Measurements from ENCODE around the gene ZCCHC4. TPM values are rescaled to one million over a fixed set of nuclear protein-coding genes. Genes with fewer than 3 reads are reported as not detected.
A peak's percentile ranks its signal among the peaks of the same experiment; 100 is the strongest.
"Not testable (repeated sequence)": the region's sequence is repeated elsewhere in the genome, so short reads cannot be mapped to it uniquely, and the experiment has no call there.

Gene ZCCHC4
- total and polyA plus RNA-seq, 9 donors = 5.7 to 17.0 (median 9.5) TPM

DNA sequence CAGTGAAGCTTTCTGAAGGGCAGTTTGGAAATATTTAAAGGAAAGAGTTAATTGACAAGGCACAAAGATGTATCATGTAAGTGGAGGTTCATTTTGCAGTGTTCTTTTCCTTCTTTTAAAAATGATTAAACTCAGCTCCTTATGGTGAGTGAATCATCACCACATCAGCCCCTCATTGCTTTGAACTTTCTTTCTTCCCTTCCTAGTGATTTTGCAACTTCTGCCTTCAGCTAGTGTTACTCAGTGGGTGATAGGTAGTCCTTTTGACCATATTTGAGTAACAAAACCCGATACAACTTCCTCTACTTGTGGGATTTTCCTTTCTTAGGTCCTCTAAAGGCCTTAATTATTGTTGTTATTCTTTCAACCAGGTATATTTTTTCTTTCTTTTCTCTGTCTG, 8.2 kb downstream of the ZCCHC4 start:
- Histone ChIP-seq H3K27me3 (no peaks in the 10 kb centered on the region), H3K27ac (no peak overlapping the region), H3K4me1 (ENCODE audit: insufficient read depth) (no peaks in the 10 kb centered on the region), H3K4me3 (no peak overlapping the region), H3K36me3 (no peaks in the 10 kb centered on the region), H3K9me3 (no peaks in the 10 kb centered on the region)
- WGBS, 3 donors = 80 to 85% (median 84%) methylated on average over 1 of the region's 1 CpG
- DNase-seq = no peak
- intact Hi-C loops (cut with DNase I) = no loop called here
- no peak for TF ChIP-seq EP300 (IDR thresholded peaks at IDR 0.05)
- TF ChIP-seq POLR2A (IDR thresholded peaks at IDR 0.05) = no peak
- TF ChIP-seq, protein P1, sequence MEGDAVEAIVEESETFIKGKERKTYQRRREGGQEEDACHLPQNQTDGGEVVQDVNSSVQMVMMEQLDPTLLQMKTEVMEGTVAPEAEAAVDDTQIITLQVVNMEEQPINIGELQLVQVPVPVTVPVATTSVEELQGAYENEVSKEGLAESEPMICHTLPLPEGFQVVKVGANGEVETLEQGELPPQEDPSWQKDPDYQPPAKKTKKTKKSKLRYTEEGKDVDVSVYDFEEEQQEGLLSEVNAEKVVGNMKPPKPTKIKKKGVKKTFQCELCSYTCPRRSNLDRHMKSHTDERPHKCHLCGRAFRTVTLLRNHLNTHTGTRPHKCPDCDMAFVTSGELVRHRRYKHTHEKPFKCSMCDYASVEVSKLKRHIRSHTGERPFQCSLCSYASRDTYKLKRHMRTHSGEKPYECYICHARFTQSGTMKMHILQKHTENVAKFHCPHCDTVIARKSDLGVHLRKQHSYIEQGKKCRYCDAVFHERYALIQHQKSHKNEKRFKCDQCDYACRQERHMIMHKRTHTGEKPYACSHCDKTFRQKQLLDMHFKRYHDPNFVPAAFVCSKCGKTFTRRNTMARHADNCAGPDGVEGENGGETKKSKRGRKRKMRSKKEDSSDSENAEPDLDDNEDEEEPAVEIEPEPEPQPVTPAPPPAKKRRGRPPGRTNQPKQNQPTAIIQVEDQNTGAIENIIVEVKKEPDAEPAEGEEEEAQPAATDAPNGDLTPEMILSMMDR (IDR thresholded peaks at IDR 0.05) = no peak

DNA sequence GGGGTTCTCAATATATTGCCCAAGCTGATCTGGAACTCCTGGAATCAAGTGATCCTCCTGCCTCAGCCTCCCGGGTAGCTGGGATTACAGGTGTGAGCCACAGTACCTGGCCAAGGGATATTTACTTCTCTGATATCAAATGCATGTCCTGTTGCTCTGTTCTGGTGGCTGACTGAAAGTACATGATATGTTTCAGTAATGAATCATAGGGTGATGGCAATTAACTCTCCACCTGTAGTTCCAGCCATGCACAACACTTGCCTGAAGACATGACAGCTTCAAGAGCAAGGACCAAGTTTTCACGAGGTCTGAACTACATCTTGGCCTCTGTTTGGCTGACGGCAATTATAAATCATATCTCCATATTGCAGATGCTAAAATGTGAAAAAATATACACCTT, 9.1 kb downstream of the ZCCHC4 start:
- intact Hi-C loops (cut with DNase I) = no loop called here
- Histone ChIP-seq H3K27me3 (no peaks in the 10 kb centered on the region), H3K27ac (no peak overlapping the region), H3K4me1 (ENCODE audit: insufficient read depth) (no peaks in the 10 kb centered on the region), H3K9me3 (no peaks in the 10 kb centered on the region), H3K4me3 (no peak overlapping the region), H3K36me3 (no peaks in the 10 kb centered on the region)
- TF ChIP-seq, protein P1 (IDR thresholded peaks at IDR 0.05) = no peak
- TF ChIP-seq EP300 (IDR thresholded peaks at IDR 0.05) (no peak), POLR2A (IDR thresholded peaks at IDR 0.05) (no peak)
- 89 to 93% (median 90%) methylated on average over 3 of the region's 3 CpGs for WGBS, 3 donors
- DNase-seq = no peak

DNA sequence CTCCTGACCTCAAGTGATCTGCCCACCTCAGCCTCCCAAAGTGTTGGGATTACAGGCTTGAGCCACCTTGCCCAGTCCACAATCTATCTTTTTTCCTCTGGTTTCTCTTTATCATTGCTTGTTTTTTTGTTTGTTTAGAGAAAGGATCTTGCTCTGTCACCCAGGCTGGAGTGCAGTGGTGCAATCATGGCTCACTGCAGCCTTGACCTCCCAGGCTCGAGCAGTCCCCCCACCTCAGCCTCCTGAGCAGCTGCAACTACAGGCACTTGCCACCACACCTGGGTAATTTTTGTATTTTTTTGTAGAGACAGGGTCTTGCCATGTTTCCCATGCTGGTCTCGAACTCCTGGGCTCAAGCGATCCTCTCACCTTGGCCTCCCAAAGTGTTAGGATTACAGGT, 15.9 kb downstream of the ZCCHC4 start:
- H3K27ac ChIP-seq; H3K36me3 ChIP-seq; H3K27me3 ChIP-seq; H3K9me3 ChIP-seq; H3K4me1 ChIP-seq (ENCODE audit: insufficient read depth); DNase-seq; H3K4me3 ChIP-seq; intact Hi-C loops (cut with DNase I): not testable (repeated sequence)
- 92 to 97% (median 96%) methylated on average over 3 of the region's 3 CpGs for WGBS, 3 donors

DNA sequence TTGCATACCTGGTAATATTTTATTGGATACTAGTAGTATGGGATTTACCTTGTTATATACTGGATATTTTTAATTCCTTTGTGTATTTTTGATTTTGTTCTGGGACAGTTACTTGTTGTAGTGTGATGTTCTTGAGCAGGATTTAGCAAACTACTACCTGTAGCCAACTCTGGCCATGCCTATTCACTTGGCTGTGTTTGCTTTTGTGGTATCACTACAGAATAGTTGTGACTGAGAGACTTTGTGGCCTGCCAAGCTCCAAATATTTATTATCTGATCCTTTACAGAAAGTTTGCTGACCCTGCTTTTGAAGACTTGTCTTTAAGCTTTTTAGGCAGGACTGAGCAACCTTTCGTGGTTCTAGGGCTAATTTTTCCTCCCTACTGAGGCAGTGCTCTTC, 17.8 kb downstream of the ZCCHC4 start:
- DNase-seq = no peak
- no peaks in the 10 kb centered on the region for H3K9me3 ChIP-seq
- 91 to 97% (median 96%) methylated on average over 1 of the region's 1 CpG for WGBS, 3 donors
- intact Hi-C loops (cut with DNase I) = no loop called here
- H3K36me3 ChIP-seq = no peaks in the 10 kb centered on the region
- no peaks in the 10 kb centered on the region for H3K27me3 ChIP-seq
- H3K4me1 ChIP-seq (ENCODE audit: insufficient read depth) = peaks cover 2% of the 10 kb centered on the region
- H3K4me3 ChIP-seq = no peak overlapping the region
- H3K27ac ChIP-seq = peak overlapping the region in 1 of 2 donors; percentile 48
- no peak for TF ChIP-seq POLR2A (IDR thresholded peaks at IDR 0.05)
- TF ChIP-seq, protein P1 (IDR thresholded peaks at IDR 0.05) = no peak

DNA sequence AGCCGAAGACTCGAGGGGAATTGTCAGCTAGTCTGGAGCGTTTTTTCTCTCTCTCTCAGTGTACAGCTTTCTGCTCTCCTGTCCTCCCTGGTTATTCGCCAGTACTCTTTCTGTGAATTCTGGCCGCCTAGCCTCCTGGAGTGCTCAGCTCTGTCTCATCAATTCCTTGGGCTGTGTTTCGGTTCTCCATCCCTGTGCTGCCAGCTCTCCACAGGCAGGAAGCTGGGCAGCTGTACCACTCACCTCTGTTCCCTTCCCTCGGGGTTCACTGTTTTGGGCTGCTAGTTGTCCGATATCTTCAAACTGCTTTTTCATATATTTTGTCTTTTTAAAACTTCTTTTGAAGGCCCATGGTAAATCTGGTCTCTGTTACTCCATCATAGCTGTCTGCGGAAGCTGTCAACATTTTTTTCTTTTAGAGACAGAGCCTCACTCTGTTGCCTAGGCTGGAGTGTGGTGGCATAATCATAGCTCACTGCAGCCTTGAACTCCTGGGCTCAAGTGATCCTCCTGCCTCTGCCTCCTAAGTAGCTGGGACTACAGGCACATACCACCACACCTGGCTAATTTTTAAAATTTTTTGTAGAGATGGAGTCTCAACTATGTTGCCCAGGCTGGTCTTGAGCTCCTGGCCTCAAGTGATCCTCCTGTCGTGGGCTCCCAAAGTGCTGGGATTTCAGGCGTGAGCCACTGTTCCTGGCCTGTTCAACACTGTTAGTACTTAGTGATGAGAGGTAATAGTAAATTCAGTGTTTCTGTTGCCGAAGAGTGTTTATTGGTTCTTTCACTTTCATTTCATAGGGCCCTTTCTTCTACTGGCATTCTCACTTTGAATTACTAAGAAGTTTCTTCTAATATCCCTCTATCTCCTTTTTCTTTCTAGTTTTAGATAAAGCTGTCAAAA, 18.6 kb downstream of the ZCCHC4 start:
- DNase-seq = no peak
- peaks cover 2% of the 10 kb centered on the region for H3K4me1 ChIP-seq (ENCODE audit: insufficient read depth)
- no peaks in the 10 kb centered on the region for H3K27me3 ChIP-seq
- H3K9me3 ChIP-seq = no peaks in the 10 kb centered on the region
- peak overlapping the region in 1 of 2 donors; percentile 48 for H3K27ac ChIP-seq
- no peaks in the 10 kb centered on the region for H3K36me3 ChIP-seq
- TF ChIP-seq EP300 (IDR thresholded peaks at IDR 0.05) (no peak), POLR2A (IDR thresholded peaks at IDR 0.05) (no peak)
- TF ChIP-seq, protein P1 (IDR thresholded peaks at IDR 0.05) = no peak
- H3K4me3 ChIP-seq = no peak overlapping the region
- intact Hi-C loops (cut with DNase I) = no loop called here
- 46 to 67% (median 65%) methylated on average over 12 of the region's 12 CpGs for WGBS, 3 donors
